Ishikawa (cell line): Measurements from ENCODE around the gene KRTAP20-2.

Experiments used
- CEBPB ChIP-seq: IDR thresholded peaks from 2 replicates; pipeline ENCODE4 v1.6.1; 2012
- CREB1 ChIP-seq: IDR thresholded peaks from 2 replicates; pipeline ENCODE4 v1.6.1; 2012; ENCODE audit warnings: low read depth
- EGR1 ChIP-seq: IDR thresholded peaks from 2 replicates; pipeline ENCODE4 v1.6.1; 2012
- EP300 ChIP-seq: IDR thresholded peaks from 2 replicates; pipeline ENCODE4 v1.6.1; 2012; ENCODE audit warnings: borderline replicate concordance
- FOXM1 ChIP-seq: IDR thresholded peaks from 2 replicates; pipeline ENCODE4 v1.6.1; 2012; ENCODE audit warnings: low read depth, borderline replicate concordance
- MAX ChIP-seq: IDR thresholded peaks from 2 replicates; pipeline ENCODE4 v1.6.1; 2012
- NFIC ChIP-seq: IDR thresholded peaks from 2 replicates; pipeline ENCODE4 v1.6.1; 2012
- RAD21 ChIP-seq: IDR thresholded peaks from 2 replicates; pipeline ENCODE4 v1.6.1; 2012; ENCODE audit warnings: low read depth
- REST ChIP-seq: IDR thresholded peaks from 2 replicates; pipeline ENCODE4 v1.6.1; 2012; ENCODE audit warnings: low read depth, mild to moderate bottlenecking
- TAF1 ChIP-seq: IDR thresholded peaks from 2 replicates; pipeline ENCODE4 v1.6.1; 2012; ENCODE audit warnings: low read depth, mild to moderate bottlenecking
- TCF12 ChIP-seq: IDR thresholded peaks from 2 replicates; pipeline ENCODE4 v1.6.1; 2012; ENCODE audit warnings: low read depth
- TEAD4 ChIP-seq: IDR thresholded peaks from 2 replicates; pipeline ENCODE4 v1.6.1; 2012
- USF1 ChIP-seq: IDR thresholded peaks from 2 replicates; pipeline ENCODE4 v1.6.1; 2012
- YY1 ChIP-seq: IDR thresholded peaks from 2 replicates; pipeline ENCODE4 v1.6.1; 2012; ENCODE audit warnings: low read depth
- ZBTB7A ChIP-seq: IDR thresholded peaks from 2 replicates; pipeline ENCODE4 v1.6.1; 2012; ENCODE audit warnings: low read depth

KRTAP20-2 gene

GRCh38 chr21:30612132-30612531 is 22.9 kb upstream of the KRTAP20-2 start:
- TF ChIP-seq YY1 (no peak), CREB1 (no peak), USF1 (no peak), NFIC (no peak), RAD21 (no peak), TEAD4 (no peak), TAF1 (no peak), EGR1 (no peak), ZBTB7A (no peak), FOXM1 (no peak), MAX (no peak), REST (no peak), EP300 (no peak), TCF12 (no peak), CEBPB (no peak)

GRCh38 chr21:30613836-30614235 is 21.2 kb upstream of the KRTAP20-2 start, which contains the start of gene KRTAP6-1:
Gene KRTAP6-1, minus strand, starts transcription at chr21:30613930. Its CDS starts 26 bp downstream, at chr21:30613904.
- TF ChIP-seq CREB1: no peak
- no peak for TF ChIP-seq REST
- TF ChIP-seq CEBPB: no peak
- no peak for TF ChIP-seq NFIC
- TF ChIP-seq EP300: no peak
- TF ChIP-seq ZBTB7A: no peak

GRCh38 chr21:30615199-30615598 is 19.8 kb upstream of the KRTAP20-2 start:
- TF ChIP-seq YY1 (no peak), TCF12 (no peak), EP300 (no peak), USF1 (no peak), NFIC (no peak), TEAD4 (no peak), REST (no peak), TAF1 (no peak), MAX (no peak), CEBPB (no peak), RAD21 (no peak)

- no peak for TF ChIP-seq TAF1
- TF ChIP-seq ZBTB7A: no peak
- no peak for TF ChIP-seq EP300
- TF ChIP-seq YY1: no peak
- TF ChIP-seq MAX: no peak
- TF ChIP-seq TCF12: no peak
These were observed 18.9 kb upstream of the KRTAP20-2 start, which contains the start of gene KRTAP20-1 for GRCh38 chr21:30616125-30616524. Gene KRTAP20-1, plus strand, starts transcription at chr21:30616425. Its CDS starts 30 bp downstream, at chr21:30616455.

GRCh38 chr21:30620080-30620479 is 14.9 kb upstream of the KRTAP20-2 start:
- TF ChIP-seq TCF12 (no peak), TEAD4 (no peak), CREB1 (no peak), REST (no peak), USF1 (no peak), NFIC (no peak), CEBPB (no peak)
